Osteoblast (primary cell): Measurements from ENCODE around the gene WDR37. TPM values are rescaled to one million over a fixed set of nuclear protein-coding genes. Genes with fewer than 3 reads are reported as not detected.
"Not testable (repeated sequence)": the region's sequence is repeated elsewhere in the genome, so short reads cannot be mapped to it uniquely, and the experiment has no call there.

Experiments
- DNase-seq: peaks from one replicate; pipeline ENCODE4 v3.0.0; 2011; ENCODE audit warnings: low spot score, mixed read lengths; ENCODE audit not compliant: insufficient read length; ENCODE audit errors: missing footprints
- H2AFZ ChIP-seq: 2 replicates; pipeline ENCODE4 v1.6.0; 2011; ENCODE audit warnings: mild to moderate bottlenecking, low read length
- H3K27ac ChIP-seq: 2 replicates; pipeline ENCODE4 v1.5.1; 2011; ENCODE audit warnings: mild to moderate bottlenecking, low read depth, low read length, moderate library complexity
- H3K27me3 ChIP-seq: 2 replicates; pipeline ENCODE4 v1.6.0; 2012; ENCODE audit warnings: mild to moderate bottlenecking, control low read depth, inconsistent platforms, low read length, moderate library complexity; ENCODE audit not compliant: insufficient read depth
- H3K36me3 ChIP-seq: 2 replicates; pipeline ENCODE4 v1.5.1; 2011; ENCODE audit warnings: mild to moderate bottlenecking, low read length, control low read depth, moderate library complexity; ENCODE audit not compliant: insufficient read depth
- H3K4me1 ChIP-seq: 2 replicates; pipeline ENCODE4 v1.5.1; 2011; ENCODE audit warnings: mild to moderate bottlenecking, low read length, control low read depth, moderate library complexity; ENCODE audit not compliant: insufficient read depth
- H3K4me2 ChIP-seq: 2 replicates; pipeline ENCODE4 v1.6.0; 2011; ENCODE audit warnings: mild to moderate bottlenecking, low read length; ENCODE audit not compliant: insufficient read depth
- H3K4me3 ChIP-seq: fragments of 200-600 bp; sonication (generic); 3 replicates; pipeline ENCODE4 v1.5.1; 2012; ENCODE audit warnings: mild to moderate bottlenecking, low read length, inconsistent platforms; ENCODE audit not compliant: insufficient read depth
- H3K79me2 ChIP-seq: 2 replicates; pipeline ENCODE4 v1.6.0; 2012; ENCODE audit warnings: mild to moderate bottlenecking, low read length, control low read depth, inconsistent platforms; ENCODE audit not compliant: insufficient read depth
- H3K9me3 ChIP-seq: 2 replicates; pipeline ENCODE4 v1.5.1; 2011; ENCODE audit warnings: low read depth, low read length, control low read depth
- H4K20me1 ChIP-seq: 2 replicates; pipeline ENCODE4 v1.6.0; 2012; ENCODE audit warnings: mild to moderate bottlenecking, low read length, control low read depth; ENCODE audit not compliant: insufficient read depth
- CTCF ChIP-seq: IDR thresholded peaks from 2 replicates; pipeline ENCODE4 v1.5.1; 2011; ENCODE audit warnings: mild to moderate bottlenecking, low read depth, low read length, moderate library complexity; ENCODE audit errors: extremely low read depth
- total RNA-seq: library from RNA; depleted of rRNA; stranded (reverse); fragments of >200 nt; gene quantifications from 2 replicates; pipeline ENCODE4 v1.2.3, GENCODE V29; 2012

WDR37 gene
- total RNA-seq, 1 donor, result 18.8 TPM

GRCh38 chr10:1061930-1062774 lies 6.0 kb downstream of the WDR37 start:
- H4K20me1 ChIP-seq, result peaks cover 31% of the 10 kb centered on the region
- H3K4me1 ChIP-seq, result peaks cover 20% of the 10 kb centered on the region
- H3K9me3 ChIP-seq, result no peaks in the 10 kb centered on the region
- DNase-seq, result no peak
- no peak overlapping the region for H3K4me3 ChIP-seq
- H3K27ac ChIP-seq, result no peak overlapping the region
- no peak overlapping the region for H3K4me2 ChIP-seq
- no peak overlapping the region for H2AFZ ChIP-seq
- H3K79me2 ChIP-seq, result peaks cover 93% of the 10 kb centered on the region
- H3K36me3 ChIP-seq, result peaks cover 11% of the 10 kb centered on the region
- no peaks in the 10 kb centered on the region for H3K27me3 ChIP-seq
- TF ChIP-seq CTCF, result no peak

GRCh38 chr10:1063232-1063865 lies 7.2 kb downstream of the WDR37 start:
- Histone ChIP-seq H3K27ac (no peak overlapping the region), H3K36me3 (peaks cover 11% of the 10 kb centered on the region), H3K9me3 (no peaks in the 10 kb centered on the region), H3K4me3 (no peak overlapping the region), H3K79me2 (peaks cover 92% of the 10 kb centered on the region), H4K20me1 (peaks cover 28% of the 10 kb centered on the region), H3K4me2 (no peak overlapping the region), H2AFZ (no peak overlapping the region), H3K4me1 (peaks cover 8% of the 10 kb centered on the region), H3K27me3 (no peaks in the 10 kb centered on the region)
- DNase-seq, result no peak
- no peak for TF ChIP-seq CTCF

- Histone ChIP-seq H3K9me3 (no peaks in the 10 kb centered on the region), H3K36me3 (peaks cover 11% of the 10 kb centered on the region), H3K4me2 (no peak overlapping the region), H3K79me2 (peaks cover 90% of the 10 kb centered on the region), H3K4me1 (peaks cover 8% of the 10 kb centered on the region), H2AFZ (no peak overlapping the region), H3K27ac (no peak overlapping the region), H3K27me3 (no peaks in the 10 kb centered on the region), H3K4me3 (no peak overlapping the region), H4K20me1 (peaks cover 28% of the 10 kb centered on the region)
- no peak for DNase-seq
- TF ChIP-seq CTCF, result no peak
Measured at GRCh38 chr10:1064964-1065247, 8.7 kb downstream of the WDR37 start.

- H3K36me3 ChIP-seq, result peaks cover 11% of the 10 kb centered on the region
- peaks cover 34% of the 10 kb centered on the region for H4K20me1 ChIP-seq
- not testable (repeated sequence) for H3K4me2 ChIP-seq
Measured at GRCh38 chr10:1066734-1067133, 10.5 kb downstream of the WDR37 start.

More at GRCh38 chr10:1066734-1067133, 10.5 kb downstream of the WDR37 start:
- not testable (repeated sequence) for H2AFZ ChIP-seq, DNase-seq, H3K27ac ChIP-seq, H3K4me3 ChIP-seq, H3K9me3 ChIP-seq, H3K27me3 ChIP-seq
- H3K4me1 ChIP-seq, result peaks cover 10% of the 10 kb centered on the region
- peaks cover 85% of the 10 kb centered on the region for H3K79me2 ChIP-seq
